Duodenal mucosa (tissue), 2 donors: ENCODE measurements around the gene XDH.

ENCODE experiments used
- H3K27ac ChIP-seq: one replicate; pipeline ENCODE4 v1.7.0; 2013; ENCODE audit warnings: low read depth, low read length
- H3K27me3 ChIP-seq, 2 donors: one replicate each; pipeline ENCODE4 v1.7.0; 2013; ENCODE audit warnings: low read length in 2 of 2, control low read depth in 1 of 2; ENCODE audit not compliant: insufficient read depth in 2 of 2, control insufficient read depth in 1 of 2
- H3K36me3 ChIP-seq, 2 donors: one replicate each; pipeline ENCODE4 v1.7.0; 2013; ENCODE audit warnings: low read length in 2 of 2, control low read depth in 1 of 2; ENCODE audit not compliant: insufficient read depth in 2 of 2, control insufficient read depth in 1 of 2
- H3K4me1 ChIP-seq, 2 donors: one replicate each; pipeline ENCODE4 v1.7.0; 2013; ENCODE audit warnings: low read length in 2 of 2, control low read depth in 1 of 2; ENCODE audit not compliant: insufficient read depth in 2 of 2, control insufficient read depth in 1 of 2
- H3K4me3 ChIP-seq, 2 donors: one replicate each; pipeline ENCODE4 v1.7.0; 2013; ENCODE audit warnings: low read length in 2 of 2, low read depth in 1 of 2
- H3K9ac ChIP-seq, 2 donors: one replicate each; pipeline ENCODE4 v1.7.0; 2013; ENCODE audit warnings: low read length in 2 of 2, low read depth in 1 of 2
- H3K9me3 ChIP-seq, 2 donors: one replicate each; pipeline ENCODE4 v1.7.0; 2013; ENCODE audit warnings: low read length in 2 of 2, control low read depth in 1 of 2; ENCODE audit not compliant: control insufficient read depth in 1 of 2

Gene XDH

DNA sequence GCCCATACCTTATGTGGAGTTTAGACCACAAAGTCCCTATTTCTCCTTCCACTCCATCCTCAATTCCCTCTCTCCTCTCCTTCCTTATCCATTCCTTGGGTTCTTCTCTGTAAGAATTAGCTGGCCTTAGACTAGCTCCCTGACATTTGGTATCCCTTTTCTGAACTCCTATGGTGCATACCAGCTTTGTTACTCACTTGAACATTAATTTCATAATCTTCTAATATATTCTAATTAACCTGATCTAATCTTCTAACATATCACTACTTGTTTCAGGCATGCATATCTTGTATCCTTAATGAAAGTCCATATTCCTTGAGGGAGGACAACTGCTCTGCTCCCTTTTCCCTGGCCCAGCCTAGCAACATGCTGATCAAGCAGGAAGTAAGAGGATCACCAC lies 114.2 kb downstream of the XDH start:
- no peaks in the 10 kb centered on the region for H3K27me3 ChIP-seq
- H3K27ac ChIP-seq: no peak overlapping the region
- no peaks in the 10 kb centered on the region for H3K4me1 ChIP-seq
- no peak overlapping the region for H3K9ac ChIP-seq
- H3K9me3 ChIP-seq: no peaks in the 10 kb centered on the region
- no peaks in the 10 kb centered on the region for H3K36me3 ChIP-seq
- no peak overlapping the region for H3K4me3 ChIP-seq

- Histone ChIP-seq H3K36me3 (no peaks in the 10 kb centered on the region), H3K9me3 (no peaks in the 10 kb centered on the region), H3K27ac (no peak overlapping the region), H3K4me1 (no peaks in the 10 kb centered on the region), H3K4me3 (no peak overlapping the region), H3K9ac (no peak overlapping the region), H3K27me3 (no peaks in the 10 kb centered on the region)
These were observed 115.0 kb downstream of the XDH start for GRCh38 chr2:31299547-31299946.

GRCh38 chr2:31297751-31298150 lies 116.8 kb downstream of the XDH start:
- H3K36me3 ChIP-seq: no peaks in the 10 kb centered on the region
- no peaks in the 10 kb centered on the region for H3K27me3 ChIP-seq
- no peak overlapping the region for H3K9ac ChIP-seq
- no peak overlapping the region for H3K27ac ChIP-seq
- H3K9me3 ChIP-seq: no peaks in the 10 kb centered on the region
- H3K4me1 ChIP-seq: no peaks in the 10 kb centered on the region
- no peak overlapping the region for H3K4me3 ChIP-seq

DNA sequence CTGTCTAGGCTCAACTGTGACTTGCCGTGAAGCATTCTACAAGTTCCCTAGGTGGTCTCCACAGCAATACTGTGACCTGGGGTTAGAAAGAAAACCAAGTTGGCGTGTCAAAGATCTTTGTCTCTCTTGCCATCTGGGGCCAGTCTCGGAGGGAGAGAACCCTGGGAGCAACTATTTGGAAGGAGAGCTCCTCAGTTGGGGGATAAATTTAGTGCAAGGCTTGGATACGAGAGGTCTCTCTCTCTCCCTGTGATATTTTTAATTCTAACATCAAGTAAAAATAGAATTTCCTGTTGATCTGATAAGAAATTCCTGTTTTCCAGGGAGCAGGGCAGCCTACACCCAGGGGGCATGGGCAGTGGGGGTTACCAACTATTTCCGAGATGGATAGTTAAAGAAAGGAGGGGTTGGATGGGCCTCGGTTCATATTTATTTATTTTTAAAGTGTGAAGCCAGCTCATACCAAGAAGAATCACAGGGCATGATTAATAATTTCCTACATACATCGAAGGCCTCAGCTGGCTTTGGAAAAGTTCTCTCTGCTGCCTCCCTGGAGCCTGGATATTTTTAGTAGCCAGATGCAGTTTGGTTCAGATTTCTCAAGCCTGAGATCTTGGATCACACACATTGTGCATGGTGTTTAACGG lies 117.8 kb downstream of the XDH start:
- H3K9me3 ChIP-seq: no peaks in the 10 kb centered on the region
- H3K36me3 ChIP-seq: no peaks in the 10 kb centered on the region
- H3K4me1 ChIP-seq: no peaks in the 10 kb centered on the region
- no peak overlapping the region for H3K27ac ChIP-seq
- H3K4me3 ChIP-seq: no peak overlapping the region
- H3K9ac ChIP-seq: no peak overlapping the region
- no peaks in the 10 kb centered on the region for H3K27me3 ChIP-seq

DNA sequence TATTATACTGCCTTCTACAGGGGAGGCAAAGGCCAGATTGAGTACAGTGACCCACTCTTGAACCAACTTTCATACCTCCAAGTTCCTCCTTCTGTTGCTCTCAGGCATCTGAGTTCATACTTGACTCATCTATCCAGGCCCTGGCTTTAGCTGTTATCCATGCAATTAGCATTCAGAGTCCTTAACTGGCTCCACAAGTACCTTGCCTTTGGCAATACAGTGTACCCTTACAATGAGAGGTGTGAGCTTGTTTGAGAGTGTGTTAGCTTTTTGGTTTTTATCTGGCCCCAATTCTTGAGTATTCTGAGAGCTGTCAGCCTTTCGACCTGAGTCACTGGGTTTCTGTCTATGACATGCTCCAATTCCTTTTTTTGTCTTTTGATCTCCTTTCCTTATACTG lies 120.3 kb downstream of the XDH start:
- no peak overlapping the region for H3K4me3 ChIP-seq
- no peaks in the 10 kb centered on the region for H3K9me3 ChIP-seq
- no peak overlapping the region for H3K27ac ChIP-seq

DNA sequence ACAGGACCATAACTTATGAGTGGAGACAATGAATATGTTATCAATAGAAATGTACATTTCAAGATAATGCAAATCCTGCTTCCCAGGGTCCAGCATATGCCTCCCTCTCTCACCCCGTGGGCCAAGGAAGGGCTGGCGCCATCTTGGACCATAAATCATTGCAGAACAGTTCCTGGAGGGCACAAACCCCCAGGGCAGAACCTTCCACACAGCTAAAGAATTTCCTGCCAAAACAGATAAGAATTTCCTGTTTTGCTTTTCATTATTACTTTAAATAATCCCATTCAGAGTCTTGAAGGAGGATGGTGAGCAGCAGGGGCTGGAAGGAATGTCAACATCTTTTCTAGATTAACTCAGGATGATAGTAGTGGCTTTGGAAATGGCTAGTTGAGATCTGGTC lies 126.9 kb downstream of the XDH start:
- Histone ChIP-seq H3K27ac (no peak overlapping the region), H3K36me3 (no peaks in the 10 kb centered on the region), H3K27me3 (no peaks in the 10 kb centered on the region), H3K4me3 (no peak overlapping the region), H3K9ac (no peak overlapping the region), H3K9me3 (no peaks in the 10 kb centered on the region), H3K4me1 (no peaks in the 10 kb centered on the region)

More for the DNA sequence above, 120.3 kb downstream of the XDH start:
- Histone ChIP-seq H3K27me3 (no peaks in the 10 kb centered on the region), H3K4me1 (no peaks in the 10 kb centered on the region), H3K9ac (no peak overlapping the region), H3K36me3 (no peaks in the 10 kb centered on the region)

- H3K27ac ChIP-seq: no peak overlapping the region
- no peaks in the 10 kb centered on the region for H3K9me3 ChIP-seq
- no peaks in the 10 kb centered on the region for H3K27me3 ChIP-seq
- no peaks in the 10 kb centered on the region for H3K4me1 ChIP-seq
- H3K4me3 ChIP-seq: no peak overlapping the region
- no peaks in the 10 kb centered on the region for H3K36me3 ChIP-seq
- H3K9ac ChIP-seq: no peak overlapping the region
These were observed 127.5 kb downstream of the XDH start for GRCh38 chr2:31286961-31287550.

GRCh38 chr2:31286230-31286629 lies 128.3 kb downstream of the XDH start:
- Histone ChIP-seq H3K4me3 (no peak overlapping the region), H3K9ac (no peak overlapping the region), H3K9me3 (no peaks in the 10 kb centered on the region), H3K27ac (no peak overlapping the region), H3K27me3 (no peaks in the 10 kb centered on the region), H3K36me3 (no peaks in the 10 kb centered on the region), H3K4me1 (no peaks in the 10 kb centered on the region)
